GM18858 (cell line): Measurements from ENCODE around the gene TMEM176B.
"Not testable (repeated sequence)": the region's sequence is repeated elsewhere in the genome, so short reads cannot be mapped to it uniquely, and the experiment has no call there.

Experiments used
- ATAC-seq: cut with Tn5 transposase; IDR thresholded peaks from one replicate; pipeline ENCODE4 v1.9.1; 2021; ENCODE audit not compliant: unreplicated experiment

TMEM176B gene

GRCh38 chr7:150823484-150824126, 23.4 kb upstream of the TMEM176B start:
- no peak for ATAC-seq

GRCh38 chr7:150823043-150823442, 22.9 kb upstream of the TMEM176B start:
- ATAC-seq: no peak

GRCh38 chr7:150820578-150821198, 20.5 kb upstream of the TMEM176B start:
- ATAC-seq: no peak

GRCh38 chr7:150820148-150820547, 20.0 kb upstream of the TMEM176B start:
- ATAC-seq: no peak

- no peak for ATAC-seq
Measured at GRCh38 chr7:150818971-150819370, 18.8 kb upstream of the TMEM176B start.

GRCh38 chr7:150814328-150815001, 14.3 kb upstream of the TMEM176B start:
- no peak for ATAC-seq

GRCh38 chr7:150807616-150808438, 7.7 kb upstream of the TMEM176B start:
- not testable (repeated sequence) for ATAC-seq

- no peak for ATAC-seq
Measured at GRCh38 chr7:150806863-150807262, 6.7 kb upstream of the TMEM176B start.

- no peak for ATAC-seq
Measured at GRCh38 chr7:150806454-150806853, 6.3 kb upstream of the TMEM176B start.

- ATAC-seq: no peak
Measured at GRCh38 chr7:150805864-150806263, 5.7 kb upstream of the TMEM176B start.

GRCh38 chr7:150804802-150805201, 4.6 kb upstream of the TMEM176B start:
- no peak for ATAC-seq

- no peak for ATAC-seq
Measured at GRCh38 chr7:150803161-150803860, 3.1 kb upstream of the TMEM176B start.

GRCh38 chr7:150801946-150802771, 2.0 kb upstream of the TMEM176B start:
- ATAC-seq: no peak

GRCh38 chr7:150801242-150801945, 1.2 kb upstream of the TMEM176B start:
- ATAC-seq: no peak

GRCh38 chr7:150800581-150801241, 547 bp upstream of the TMEM176B start, which contains the start of gene TMEM176A:
Gene TMEM176A, plus strand, starts transcription at chr7:150800769. Its CDS starts 782 bp downstream, at chr7:150801551.
- no peak for ATAC-seq

GRCh38 chr7:150799156-150799555, 1.0 kb downstream of the TMEM176B start:
- ATAC-seq: no peak

- no peak for ATAC-seq
Measured at GRCh38 chr7:150797661-150798060, 2.5 kb downstream of the TMEM176B start.

- ATAC-seq: no peak
Measured at GRCh38 chr7:150793569-150794238, 6.5 kb downstream of the TMEM176B start.
